Mucosa of rectum (tissue), 2 donors: ENCODE data around the gene SAMD7.
A peak's percentile ranks its signal among the peaks of the same experiment; 100 is the strongest.

Experiments
- H3K27ac ChIP-seq, 2 donors: one replicate each; pipeline ENCODE4 v1.7.0; 2013; ENCODE audit warnings: inconsistent platforms in 2 of 2, low read depth in 2 of 2, low read length in 2 of 2
- H3K27me3 ChIP-seq, 2 donors: one replicate each; pipeline ENCODE4 v1.7.0; 2013; ENCODE audit warnings: low read length in 2 of 2; ENCODE audit not compliant: control insufficient read depth in 2 of 2, insufficient read depth in 2 of 2
- H3K36me3 ChIP-seq, 2 donors: one replicate each; pipeline ENCODE4 v1.7.0; 2013; ENCODE audit warnings: low read length in 2 of 2; ENCODE audit not compliant: control insufficient read depth in 2 of 2, insufficient read depth in 2 of 2
- H3K4me1 ChIP-seq, 2 donors: one replicate each; pipeline ENCODE4 v1.7.0; 2013; ENCODE audit warnings: low read length in 2 of 2, mild to moderate bottlenecking in 1 of 2; ENCODE audit not compliant: control insufficient read depth in 2 of 2, insufficient read depth in 2 of 2
- H3K4me3 ChIP-seq, 2 donors: one replicate each; pipeline ENCODE4 v1.7.0; 2013; ENCODE audit warnings: low read length in 2 of 2
- H3K9ac ChIP-seq, 2 donors: one replicate each; pipeline ENCODE4 v1.7.0; 2013; ENCODE audit warnings: low read length in 2 of 2, low read depth in 1 of 2, mild to moderate bottlenecking in 1 of 2
- H3K9me3 ChIP-seq, 2 donors: one replicate each; pipeline ENCODE4 v1.7.0; 2013; ENCODE audit warnings: low read length in 2 of 2; ENCODE audit not compliant: control insufficient read depth in 2 of 2
- donor health status: healthy.
- donor health status: Normal muscosa, but diverticular disease.

The SAMD7 gene

GRCh38 chr3:169907476-169907875 is 3.9 kb upstream of the SAMD7 start:
- no peak overlapping the region for H3K9ac ChIP-seq
- no peak overlapping the region for H3K4me3 ChIP-seq
- H3K4me1 ChIP-seq = no peaks in the 10 kb centered on the region
- no peaks in the 10 kb centered on the region for H3K9me3 ChIP-seq
- H3K36me3 ChIP-seq = no peaks in the 10 kb centered on the region
- no peaks in the 10 kb centered on the region for H3K27me3 ChIP-seq
- no peak overlapping the region for H3K27ac ChIP-seq

DNA sequence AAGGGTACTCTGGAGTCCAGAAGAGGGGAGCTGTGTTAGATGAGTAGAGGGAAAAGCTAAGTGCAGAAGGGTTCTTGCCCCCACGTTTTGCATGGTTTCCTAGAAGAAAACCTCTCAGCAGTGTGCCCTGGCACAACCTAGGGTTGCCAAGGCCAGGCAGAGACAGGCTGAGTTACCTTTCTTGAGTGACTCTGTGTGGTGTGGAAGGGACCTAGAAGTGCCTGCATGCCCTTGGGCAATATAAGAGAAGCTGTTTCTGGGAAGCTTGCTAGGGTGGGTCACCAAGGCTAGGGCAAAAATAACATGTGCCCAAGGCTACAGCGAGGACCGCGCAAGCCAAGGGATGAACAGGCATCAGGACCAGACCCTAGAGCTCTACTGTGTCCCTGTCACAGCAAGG is 3.4 kb upstream of the SAMD7 start:
- H3K4me1 ChIP-seq = no peaks in the 10 kb centered on the region
- H3K4me3 ChIP-seq = no peak overlapping the region
- no peaks in the 10 kb centered on the region for H3K27me3 ChIP-seq
- H3K9ac ChIP-seq = no peak overlapping the region
- no peak overlapping the region for H3K27ac ChIP-seq
- H3K36me3 ChIP-seq = no peaks in the 10 kb centered on the region
- H3K9me3 ChIP-seq = no peaks in the 10 kb centered on the region

DNA sequence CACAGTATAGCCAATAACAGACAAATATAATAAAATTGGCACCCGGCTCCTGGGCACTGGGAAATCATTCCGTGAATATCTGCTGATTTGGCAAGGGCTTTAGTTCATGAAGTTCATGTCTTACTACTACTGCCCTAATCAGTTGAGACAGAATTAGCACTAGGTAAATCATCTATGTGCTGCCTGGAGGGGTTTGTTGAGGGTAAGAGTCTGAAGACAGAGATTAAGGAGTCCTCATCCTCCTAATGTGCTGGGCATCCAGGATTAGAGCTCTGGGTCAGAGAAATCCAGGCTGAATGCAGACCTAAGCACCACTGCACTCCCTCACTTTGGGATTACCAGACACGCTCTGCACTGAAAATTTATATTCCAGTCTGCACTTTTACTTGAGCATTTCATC is 2.0 kb downstream of the SAMD7 start:
- H3K27me3 ChIP-seq = no peaks in the 10 kb centered on the region
- H3K4me3 ChIP-seq = no peak overlapping the region
- no peaks in the 10 kb centered on the region for H3K9me3 ChIP-seq

DNA sequence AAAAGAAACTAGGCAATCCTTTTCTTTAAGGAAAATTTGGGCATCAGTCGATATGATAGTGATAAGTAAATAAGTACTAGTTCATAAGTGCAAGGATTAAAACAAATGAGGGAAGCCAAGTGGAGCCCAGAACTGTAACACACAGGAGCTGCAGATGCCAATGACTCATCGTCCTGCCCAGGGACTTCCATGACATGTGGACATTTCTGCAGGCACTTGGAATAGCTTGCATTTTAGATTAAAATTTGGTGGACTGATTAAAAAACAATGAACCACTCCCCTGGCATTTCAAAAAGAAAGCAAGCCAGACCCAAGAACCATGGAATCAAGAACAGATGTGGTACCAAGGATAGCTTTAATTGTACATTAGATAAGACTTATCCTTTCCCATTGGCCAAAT is 2.9 kb downstream of the SAMD7 start:
- Histone ChIP-seq H3K4me1 (no peaks in the 10 kb centered on the region), H3K27ac (no peak overlapping the region), H3K27me3 (no peaks in the 10 kb centered on the region), H3K9ac (no peak overlapping the region), H3K9me3 (no peaks in the 10 kb centered on the region), H3K4me3 (no peak overlapping the region), H3K36me3 (no peaks in the 10 kb centered on the region)

More for the DNA sequence above, 2.0 kb downstream of the SAMD7 start:
- H3K9ac ChIP-seq = no peak overlapping the region
- no peak overlapping the region for H3K27ac ChIP-seq
- H3K4me1 ChIP-seq = no peaks in the 10 kb centered on the region
- H3K36me3 ChIP-seq = no peaks in the 10 kb centered on the region

- Histone ChIP-seq H3K9ac (no peak overlapping the region), H3K36me3 (no peaks in the 10 kb centered on the region), H3K4me1 (peaks cover 0 to 3% of the 10 kb centered on the region in 2 donors), H3K9me3 (no peaks in the 10 kb centered on the region), H3K27me3 (no peaks in the 10 kb centered on the region), H3K27ac (no peak overlapping the region), H3K4me3 (no peak overlapping the region)
Observed at GRCh38 chr3:169923189-169923588, 11.8 kb downstream of the SAMD7 start.

DNA sequence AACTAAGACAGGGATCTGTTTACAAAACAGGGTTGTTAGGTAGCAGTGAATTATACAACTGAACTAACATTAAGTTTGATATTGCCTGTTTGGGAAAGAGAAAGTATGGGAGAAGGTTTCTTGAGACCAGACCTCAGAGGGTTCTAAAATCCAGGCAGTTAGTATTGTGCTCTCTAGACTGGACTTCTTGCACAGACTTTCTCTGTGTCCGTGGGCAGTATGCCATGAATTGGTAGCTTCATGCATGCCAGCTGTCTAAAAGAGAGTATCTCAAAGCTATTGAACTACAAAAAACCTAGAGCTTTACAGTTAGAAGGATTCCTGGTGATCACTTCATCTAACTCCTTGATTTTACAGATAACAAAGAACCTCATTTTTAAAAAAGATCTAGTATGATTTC is 12.5 kb downstream of the SAMD7 start:
- H3K36me3 ChIP-seq = no peaks in the 10 kb centered on the region
- no peaks in the 10 kb centered on the region for H3K27me3 ChIP-seq
- H3K9me3 ChIP-seq = no peaks in the 10 kb centered on the region
- no peak overlapping the region for H3K9ac ChIP-seq
- no peak overlapping the region for H3K4me3 ChIP-seq
- no peak overlapping the region for H3K27ac ChIP-seq
- H3K4me1 ChIP-seq = peaks cover 0 to 3% of the 10 kb centered on the region in 2 donors

- no peak overlapping the region for H3K27ac ChIP-seq
- no peaks in the 10 kb centered on the region for H3K9me3 ChIP-seq
- no peak overlapping the region for H3K9ac ChIP-seq
- no peaks in the 10 kb centered on the region for H3K36me3 ChIP-seq
- H3K27me3 ChIP-seq = peaks cover 0 to 2% of the 10 kb centered on the region in 2 donors
- no peaks in the 10 kb centered on the region for H3K4me1 ChIP-seq
- no peak overlapping the region for H3K4me3 ChIP-seq
Observed at GRCh38 chr3:169929830-169930519, 18.6 kb downstream of the SAMD7 start.

GRCh38 chr3:169930843-169931242 is 19.5 kb downstream of the SAMD7 start:
- H3K4me3 ChIP-seq = no peak overlapping the region
- no peaks in the 10 kb centered on the region for H3K36me3 ChIP-seq
- H3K9ac ChIP-seq = no peak overlapping the region
- peaks cover 0 to 2% of the 10 kb centered on the region in 2 donors for H3K27me3 ChIP-seq
- H3K9me3 ChIP-seq = no peaks in the 10 kb centered on the region
- no peaks in the 10 kb centered on the region for H3K4me1 ChIP-seq
- H3K27ac ChIP-seq = no peak overlapping the region

DNA sequence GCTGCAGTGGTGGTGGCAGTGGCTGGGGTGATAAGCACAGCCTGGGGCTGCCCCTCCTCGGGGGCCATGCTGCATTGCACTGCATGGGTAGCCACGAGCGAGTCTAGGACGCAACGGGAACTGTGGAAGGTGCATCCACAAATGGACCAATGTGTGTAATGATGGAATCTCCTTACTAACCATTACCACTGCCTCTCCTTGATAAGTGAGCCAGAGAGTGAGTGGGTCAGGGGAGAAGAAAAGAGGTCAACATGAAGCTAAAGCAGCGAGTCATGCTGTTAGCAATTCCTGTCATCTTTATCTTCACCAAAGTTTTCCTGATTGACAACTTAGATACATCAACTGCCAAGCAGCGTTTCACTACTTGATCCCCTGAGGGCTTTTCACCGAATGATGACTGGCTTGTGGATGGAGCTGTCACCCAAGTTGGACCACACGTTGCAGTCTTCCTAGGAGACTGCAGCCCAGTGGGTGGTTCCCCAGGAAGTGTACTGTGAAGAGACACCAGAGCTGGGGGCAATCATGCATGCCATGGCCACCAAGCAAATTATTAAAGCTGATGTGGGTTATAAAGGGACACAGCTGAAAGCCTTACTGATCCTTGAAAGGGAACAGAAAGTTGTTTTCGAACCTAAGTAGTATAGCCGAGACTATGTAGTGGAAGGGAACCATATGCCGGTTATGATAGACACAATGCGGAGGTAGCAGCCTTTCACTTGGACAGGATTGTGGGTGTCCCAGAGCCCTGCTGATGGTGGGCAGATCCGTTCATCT is 20.6 kb downstream of the SAMD7 start:
- no peak overlapping the region for H3K9ac ChIP-seq
- peaks cover 0 to 2% of the 10 kb centered on the region in 2 donors for H3K27me3 ChIP-seq
- H3K36me3 ChIP-seq = no peaks in the 10 kb centered on the region
- no peak overlapping the region for H3K4me3 ChIP-seq
- no peaks in the 10 kb centered on the region for H3K4me1 ChIP-seq
- H3K9me3 ChIP-seq = no peaks in the 10 kb centered on the region
- H3K27ac ChIP-seq = no peak overlapping the region

DNA sequence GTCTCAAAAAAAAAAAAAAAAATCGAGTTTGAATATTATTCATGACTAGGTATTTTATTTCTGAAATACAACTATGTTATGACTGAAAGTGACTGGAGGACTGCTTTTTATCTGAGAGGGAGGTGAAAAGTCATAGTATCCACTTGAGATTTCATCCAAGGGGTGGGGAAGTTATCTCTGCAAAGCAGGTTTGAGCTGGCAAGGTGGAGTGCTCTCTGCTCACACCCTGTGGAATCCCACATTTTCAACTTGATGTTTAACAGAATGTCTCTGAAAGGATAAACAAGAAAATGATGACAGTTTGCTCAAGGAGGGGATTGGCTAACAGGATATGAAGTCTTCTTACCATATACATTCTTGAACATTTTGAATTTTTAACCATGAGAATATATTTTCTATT is 27.9 kb downstream of the SAMD7 start:
- Histone ChIP-seq H3K4me3 (no peak overlapping the region), H3K9me3 (no peaks in the 10 kb centered on the region), H3K4me1 (no peaks in the 10 kb centered on the region), H3K9ac (no peak overlapping the region), H3K36me3 (no peaks in the 10 kb centered on the region), H3K27ac (peak overlapping the region in 1 of 2 donors; percentile 54), H3K27me3 (no peaks in the 10 kb centered on the region)
